Activated effector memory CD4-positive, alpha-beta T cell treated with Interleukin-2 at 50 U/mL for 16 hours (primary cell): ENCODE measurements around the gene PCDH15.
"Not testable (repeated sequence)": the region's sequence is repeated elsewhere in the genome, so short reads cannot be mapped to it uniquely, and the experiment has no call there.

Experiments
- DNase-seq: peaks from one replicate; pipeline ENCODE4 v3.0.0-alpha.2; 2020

Gene PCDH15

DNA sequence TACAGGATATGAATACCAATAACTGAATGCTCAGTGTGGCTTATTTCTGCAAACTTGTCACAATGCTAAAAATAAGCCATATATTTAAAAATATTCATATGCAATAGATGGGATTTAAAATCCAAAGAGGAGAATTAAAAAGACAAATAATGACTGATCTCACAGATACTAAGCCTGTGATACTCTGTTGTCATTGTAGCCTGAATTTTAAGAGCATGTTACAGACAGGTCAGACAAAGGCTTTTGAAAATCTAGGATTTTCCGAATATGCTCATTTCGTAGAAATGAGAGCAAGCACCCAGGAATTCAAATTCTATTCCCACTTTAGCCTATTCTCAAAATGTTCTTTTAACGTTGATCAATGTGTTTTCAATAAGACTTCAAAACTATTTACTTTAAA is 269.7 kb downstream of the PCDH15 start:
- no peak for DNase-seq

DNA sequence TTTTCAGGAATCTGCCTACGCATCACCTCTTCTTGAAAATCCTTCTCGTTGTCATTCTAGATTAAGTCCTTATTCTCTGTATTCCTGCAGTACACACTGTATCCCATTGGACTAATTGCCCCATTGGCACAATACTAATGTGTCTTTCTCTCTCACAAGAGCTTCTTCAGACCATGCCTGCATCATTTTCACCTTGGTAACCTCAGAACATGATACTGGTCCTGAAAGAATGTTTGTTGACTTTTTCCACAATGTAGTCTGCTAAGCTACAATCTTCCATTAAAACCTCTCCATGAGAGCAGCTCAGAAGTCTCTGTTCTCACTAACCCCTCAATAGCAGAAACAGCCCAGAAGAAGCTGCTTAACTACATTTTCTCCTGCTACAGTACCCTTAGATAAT is 270.7 kb downstream of the PCDH15 start:
- DNase-seq = no peak

- no peak for DNase-seq
Observed at GRCh38 chr10:54525816-54526215, 275.2 kb downstream of the PCDH15 start.

DNA sequence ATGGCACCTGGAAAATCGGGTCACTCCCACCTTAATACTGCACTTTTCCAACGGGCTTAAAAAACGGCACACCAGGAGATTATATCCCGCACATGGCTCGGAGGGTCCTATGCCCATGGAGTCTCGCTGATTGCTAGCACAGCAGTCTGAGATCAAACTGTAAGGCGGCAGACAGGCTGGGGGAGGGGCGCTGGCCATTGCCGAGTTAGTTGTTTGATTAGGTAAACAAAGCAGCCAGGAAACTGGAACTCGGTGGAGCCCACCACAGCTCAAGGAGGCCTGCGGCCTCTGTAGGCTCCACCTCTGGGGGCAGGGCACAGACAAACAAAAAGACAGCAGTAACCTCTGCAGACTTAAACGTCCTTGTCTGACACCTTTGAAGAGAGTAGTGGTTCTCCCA is 285.8 kb downstream of the PCDH15 start:
- not testable (repeated sequence) for DNase-seq

GRCh38 chr10:54503863-54504262 is 297.2 kb downstream of the PCDH15 start:
- DNase-seq = no peak

DNA sequence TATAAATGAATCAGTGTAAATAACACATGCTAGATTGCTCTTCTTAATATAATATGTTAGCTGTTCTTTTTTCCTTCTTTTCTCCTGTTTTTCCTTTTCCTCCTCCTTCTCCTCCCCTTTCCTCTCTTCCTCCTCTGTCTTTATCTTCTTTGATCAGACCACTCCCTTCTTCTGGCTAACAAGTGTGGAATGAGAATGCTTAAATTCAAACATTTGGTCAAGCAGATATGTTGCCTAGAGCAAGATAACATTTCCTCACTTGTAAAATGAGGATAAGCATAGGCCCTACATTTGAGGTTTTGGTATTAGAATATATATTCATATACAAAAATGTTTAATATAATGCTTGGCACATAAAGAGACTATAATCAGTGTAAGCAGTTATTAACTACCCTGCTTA is 299.1 kb downstream of the PCDH15 start:
- no peak for DNase-seq

- DNase-seq = no peak
Observed at GRCh38 chr10:54496852-54497251, 304.2 kb downstream of the PCDH15 start.

- DNase-seq = no peak
Observed at GRCh38 chr10:54487743-54488142, 313.3 kb downstream of the PCDH15 start.

DNA sequence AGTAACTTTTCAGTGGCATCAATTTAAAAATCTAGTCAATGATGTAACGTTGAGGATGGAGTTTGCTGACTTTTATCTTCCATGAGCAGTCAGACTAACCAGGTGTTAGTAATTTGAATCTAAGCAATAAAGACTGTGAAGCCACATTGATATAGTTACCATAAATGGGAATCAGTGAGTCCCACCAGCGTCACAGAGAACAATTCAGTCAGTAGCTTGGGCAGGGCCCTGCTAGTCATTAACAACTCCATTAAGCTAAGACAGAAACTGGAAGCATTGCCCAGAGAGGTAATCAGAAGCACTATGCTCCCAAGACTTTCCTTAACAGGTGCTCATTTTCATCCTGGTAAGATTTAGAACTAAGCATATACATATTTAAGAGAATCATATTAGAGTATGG is 315.1 kb downstream of the PCDH15 start:
- no peak for DNase-seq

DNA sequence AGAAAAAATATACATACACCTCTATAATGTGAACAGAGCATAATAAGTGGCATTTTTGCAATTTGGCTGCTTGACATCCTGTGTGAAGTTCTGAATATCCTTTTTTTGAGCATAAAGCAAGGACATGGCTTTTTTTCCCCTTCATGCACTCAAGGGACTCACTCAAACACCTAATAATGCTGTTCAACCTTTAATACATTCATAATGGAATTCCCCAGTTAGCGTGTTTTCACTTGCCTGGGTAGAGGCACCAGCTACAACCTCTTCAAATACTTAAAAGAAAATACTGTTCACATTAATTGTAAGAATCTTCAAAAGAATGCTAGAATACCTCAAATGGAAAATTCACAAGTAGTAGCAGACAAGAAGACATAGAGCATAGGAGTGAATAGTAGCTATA is 316.8 kb downstream of the PCDH15 start:
- no peak for DNase-seq

GRCh38 chr10:54478601-54479000 is 322.4 kb downstream of the PCDH15 start:
- DNase-seq = no peak

- no peak for DNase-seq
Observed at GRCh38 chr10:54477738-54478137, 323.3 kb downstream of the PCDH15 start.

- no peak for DNase-seq
Observed at GRCh38 chr10:54470324-54470631, 330.8 kb downstream of the PCDH15 start.

DNA sequence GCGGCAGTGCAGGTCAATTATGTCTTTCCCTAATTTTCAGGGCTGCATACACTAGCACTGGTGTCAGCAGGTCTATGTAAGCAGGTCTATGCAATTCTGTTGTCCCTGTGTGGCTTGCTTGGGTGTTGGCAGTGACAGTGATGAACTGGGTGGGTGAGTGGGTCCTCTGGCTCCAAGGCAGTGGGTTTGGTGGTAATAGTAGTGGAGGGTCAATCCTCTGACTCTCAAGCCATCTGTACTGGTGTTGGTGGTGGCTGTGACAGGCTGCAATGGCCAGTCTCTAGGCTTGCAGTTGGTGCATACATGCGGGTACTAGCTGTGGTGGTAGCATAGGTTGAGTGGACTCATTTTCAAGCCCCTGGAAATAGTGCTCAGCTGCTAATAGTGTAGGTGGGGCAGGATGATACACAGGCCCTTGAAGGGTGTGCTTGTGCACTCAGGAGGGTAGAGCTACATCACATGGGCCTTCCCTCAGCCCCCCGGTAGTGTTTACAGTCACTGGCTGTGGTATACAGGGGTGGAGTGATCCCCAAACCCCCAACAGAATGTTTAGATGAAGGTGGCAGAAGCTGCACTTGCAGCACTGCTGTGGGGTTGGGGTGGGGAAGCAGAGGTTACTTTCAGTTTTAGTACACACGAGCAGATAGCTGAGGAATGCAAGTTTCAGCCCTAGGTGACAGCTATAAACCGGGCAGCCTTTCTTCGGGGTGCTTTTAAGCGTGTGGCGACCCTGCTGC is 331.3 kb downstream of the PCDH15 start:
- no peak for DNase-seq

DNA sequence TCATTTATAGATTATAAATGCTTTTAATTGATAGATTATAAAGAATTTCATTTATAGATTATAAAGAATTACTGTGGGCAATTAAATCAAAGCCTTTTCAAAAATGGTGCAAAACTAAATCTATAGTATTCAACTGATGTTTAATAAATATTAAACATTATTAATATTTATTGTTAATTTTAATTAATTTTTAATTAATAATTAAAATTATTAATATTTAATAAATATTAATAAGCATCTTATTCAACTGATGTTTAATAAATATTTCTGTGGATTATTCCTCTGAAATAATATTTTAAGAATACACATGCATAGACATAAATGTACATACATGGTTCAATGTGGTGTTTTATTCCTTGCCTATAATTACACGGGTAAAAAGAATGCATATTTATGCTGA is 346.8 kb downstream of the PCDH15 start:
- DNase-seq = no peak

GRCh38 chr10:54449056-54449455 is 352.0 kb downstream of the PCDH15 start:
- no peak for DNase-seq

GRCh38 chr10:54444170-54444569 is 356.9 kb downstream of the PCDH15 start:
- DNase-seq = no peak

DNA sequence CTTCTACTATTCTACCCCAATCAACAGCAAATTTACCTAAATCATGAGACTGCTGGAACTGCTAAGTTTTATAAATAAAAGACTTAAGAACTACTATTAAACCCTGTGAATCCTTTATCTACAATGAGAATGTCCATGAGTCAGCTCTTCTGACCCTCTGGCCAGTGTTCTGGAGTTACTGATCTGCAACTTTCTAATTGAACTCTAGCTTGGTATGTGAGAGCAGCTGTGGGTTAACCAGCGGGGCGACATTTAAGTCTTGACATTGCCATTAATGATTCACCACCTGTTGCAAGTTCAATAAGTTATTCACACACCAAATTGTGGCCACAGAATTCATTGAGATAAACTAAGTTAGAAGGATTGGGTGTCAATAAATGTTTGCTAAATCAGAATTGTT is 359.8 kb downstream of the PCDH15 start:
- DNase-seq = no peak

DNA sequence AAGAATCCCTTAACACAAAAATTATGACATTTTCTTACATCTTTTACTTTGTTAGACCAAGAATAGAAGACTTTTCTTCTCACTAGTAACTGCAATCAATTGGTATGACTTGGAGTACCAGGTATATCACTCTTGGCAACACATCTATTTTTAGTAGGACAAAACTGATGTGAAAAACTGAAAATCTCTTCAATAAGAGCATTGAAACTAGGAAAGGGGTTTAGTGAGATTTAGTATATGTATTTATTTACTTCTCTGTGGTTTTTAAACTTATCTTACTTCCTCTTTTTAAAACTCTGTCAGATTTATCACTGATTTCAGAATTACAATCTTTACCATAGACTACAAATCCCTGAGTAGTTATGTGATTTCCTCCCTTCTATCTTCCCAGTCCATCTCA is 366.2 kb downstream of the PCDH15 start:
- no peak for DNase-seq

- DNase-seq = no peak
Observed at GRCh38 chr10:54415483-54415882, 385.5 kb downstream of the PCDH15 start.

- no peak for DNase-seq
Observed at GRCh38 chr10:54402576-54402975, 398.5 kb downstream of the PCDH15 start.

DNA sequence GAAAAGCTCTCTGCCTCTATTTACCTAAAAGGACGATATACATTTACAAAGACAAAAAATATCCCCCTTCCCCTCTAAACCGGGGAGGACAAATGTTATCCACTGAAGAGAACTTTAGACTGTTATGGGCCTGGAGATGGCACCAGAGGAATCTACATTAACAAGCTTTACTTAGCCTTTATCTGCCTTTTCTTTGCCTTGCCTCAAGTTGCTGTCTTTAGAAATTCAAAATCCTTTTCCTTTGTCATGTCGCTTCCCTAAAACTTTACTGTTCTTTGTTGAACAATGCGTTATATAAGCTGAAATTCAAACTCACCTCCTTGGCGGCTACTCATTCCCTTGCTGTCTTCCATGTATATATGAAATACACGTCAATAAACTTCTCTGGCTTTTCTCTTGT is 405.0 kb downstream of the PCDH15 start:
- DNase-seq = no peak

DNA sequence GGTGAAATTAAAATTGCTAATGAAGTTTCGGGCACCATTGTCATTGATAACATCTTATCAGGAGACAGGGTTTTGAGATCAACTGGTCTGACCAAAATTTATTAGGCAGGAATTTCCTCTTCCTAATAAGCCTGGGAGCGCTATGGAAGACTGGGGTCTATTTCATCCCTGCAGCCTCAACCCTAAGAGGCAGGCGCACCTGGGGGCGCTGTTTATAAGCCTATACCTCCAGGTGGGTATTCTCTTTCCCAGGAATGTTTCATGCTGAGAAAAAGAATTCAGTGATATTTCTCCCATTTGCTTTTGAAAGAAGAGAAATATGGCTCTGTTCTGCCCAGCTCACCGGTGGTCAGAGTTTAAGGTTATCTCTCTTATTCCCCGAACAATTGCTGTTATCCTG is 406.4 kb downstream of the PCDH15 start:
- DNase-seq = not testable (repeated sequence)

DNA sequence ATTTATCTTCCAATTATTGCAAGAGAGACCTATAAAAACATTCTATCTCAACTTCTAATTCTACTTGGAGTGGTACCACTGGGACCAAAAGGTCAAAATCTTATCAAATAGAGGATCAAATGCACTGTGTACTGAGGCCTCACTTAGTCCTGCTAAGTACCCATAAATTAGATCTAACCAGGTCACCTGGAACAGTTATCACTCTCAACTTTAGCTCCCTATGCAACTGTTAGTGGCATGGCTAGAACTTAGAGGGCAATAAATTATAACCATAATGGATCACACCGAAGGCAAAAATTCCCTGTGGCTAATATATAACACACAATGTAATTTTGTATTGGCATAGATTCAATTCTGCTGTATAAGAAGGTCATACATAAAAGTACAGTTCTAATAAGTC is 428.9 kb downstream of the PCDH15 start:
- no peak for DNase-seq

GRCh38 chr10:54368984-54369383 is 432.0 kb downstream of the PCDH15 start:
- DNase-seq = no peak

- no peak for DNase-seq
Observed at GRCh38 chr10:54363390-54363789, 437.6 kb downstream of the PCDH15 start.
